Testis (tissue), 3 donors: ENCODE data around the gene RELCH. TPM values are rescaled to one million over a fixed set of nuclear protein-coding genes. Genes with fewer than 3 reads are reported as not detected.

Source experiments
- DNase-seq: peaks from one replicate; pipeline ENCODE4 v3.0.0-alpha.2; 2019
- H3K27ac ChIP-seq, 2 donors: fragments of 200-600 bp; sonication (generic); one replicate each; pipeline ENCODE4 v1.5.1; 2019
- H3K27me3 ChIP-seq: fragments of 200-600 bp; sonication (generic); one replicate; pipeline ENCODE4 v1.5.1; 2019
- H3K36me3 ChIP-seq: fragments of 200-600 bp; sonication (generic); one replicate; pipeline ENCODE4 v1.5.1; 2017; ENCODE audit warnings: low read depth; ENCODE audit errors: missing control alignments
- H3K4me1 ChIP-seq: fragments of 200-600 bp; sonication (generic); one replicate; pipeline ENCODE4 v1.5.1; 2019
- H3K4me3 ChIP-seq, 2 donors: fragments of 200-600 bp; sonication (generic); one replicate each; pipeline ENCODE4 v1.5.1; 2017 to 2019
- H3K9me3 ChIP-seq: fragments of 200-600 bp; sonication (generic); one replicate; pipeline ENCODE4 v1.5.1; 2017
- POLR2A ChIP-seq: fragments of 450-650 bp; IDR thresholded peaks from one replicate; pipeline ENCODE4 v1.6.1; 2017; ENCODE audit warnings: antibody characterized with exemption, mild to moderate bottlenecking, moderate library complexity
- WGBS, 2 donors: methylation state at CpG; one replicate each; pipeline ENCODE4 v1.1.5; 2018; 5-methylcytosine and 5-hydroxymethylcytosine counted together
- intact Hi-C: fragments of 100-400 bp; cut with DNase I; formaldehyde crosslinking; loops from one replicate; pipeline ENCODE4 v1.15.1; 2023; ENCODE audit warnings: low total_unique reads
- polyA plus RNA-seq: library from polyadenylated mRNA; stranded (reverse); fragments of 350-450 nt; fragmentation: Illumina TruSeq; extraction: RNeasy Lipid Tissue Mini Kit (QIAGEN cat#74804); gene quantifications from one replicate; pipeline ENCODE4 v1.2.3, GENCODE V29; 2014; ENCODE audit warnings: low read depth, low replicate concordance; ENCODE audit not compliant: insufficient read depth
- total RNA-seq, 2 donors: library from RNA; depleted of rRNA; stranded (reverse); fragments of >200 nt; gene quantifications; one replicate each; pipeline ENCODE4 v1.2.3, GENCODE V29; 2016
- TF ChIP-seq, protein P1 (sequence below), 3 experiments: fragments of 450-650 bp in 2 of 3; fragments of 200-600 bp in 1 of 3; sonication (generic) in 1 of 3; IDR thresholded peaks; one replicate each; pipeline ENCODE4 v1.5.1; 2016 to 2019; ENCODE audit warnings: antibody characterized with exemption in 3 of 3, mild to moderate bottlenecking in 2 of 3, moderate library complexity in 1 of 3

RELCH gene
- total and polyA plus RNA-seq, 3 donors from 2014 or later: 15.7 to 41.6 (median 27.2) TPM

DNA sequence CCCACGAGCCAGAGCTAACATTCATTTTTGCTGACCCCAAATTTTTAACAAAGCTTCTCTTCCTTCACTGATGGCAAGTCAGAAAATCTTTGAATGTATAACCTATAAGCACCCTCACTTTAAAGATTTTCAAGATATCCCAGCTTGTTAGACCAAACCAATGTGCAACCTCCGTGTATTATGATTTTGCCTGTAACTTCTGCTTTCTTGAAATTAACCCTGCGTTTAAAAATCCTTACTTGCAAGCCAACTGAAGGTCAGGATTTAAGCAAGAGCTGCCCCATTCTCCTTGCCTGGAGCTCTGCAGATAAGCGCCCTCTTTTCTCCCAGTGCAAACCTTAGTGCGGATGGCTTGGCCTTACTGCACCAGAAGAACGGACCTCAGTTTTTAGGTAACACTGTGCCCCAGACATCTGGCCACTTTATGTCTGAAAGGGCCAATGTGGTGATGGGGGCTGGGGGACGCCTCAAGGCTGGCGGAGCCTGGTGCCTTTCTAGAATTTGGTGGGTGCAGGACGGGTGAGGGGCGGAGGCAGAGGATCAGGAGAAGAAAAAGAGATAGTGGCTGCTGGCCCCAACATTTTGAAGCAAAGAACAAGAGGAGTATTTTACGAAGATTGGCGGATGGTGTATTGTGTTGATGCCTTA lies 137.2 kb downstream of the RELCH start:
- Histone ChIP-seq H3K27me3 (no peaks in the 10 kb centered on the region), H3K36me3 (no peaks in the 10 kb centered on the region), H3K9me3 (no peaks in the 10 kb centered on the region), H3K4me1 (no peaks in the 10 kb centered on the region), H3K27ac (no peak overlapping the region), H3K4me3 (peak overlapping the region; percentile 29 to 32)
- intact Hi-C loops: no loop called here
- 26 to 35% methylated on average over 12 of the region's 12 CpGs for WGBS, 2 donors
- DNase-seq: no peak
- TF ChIP-seq, protein P1, sequence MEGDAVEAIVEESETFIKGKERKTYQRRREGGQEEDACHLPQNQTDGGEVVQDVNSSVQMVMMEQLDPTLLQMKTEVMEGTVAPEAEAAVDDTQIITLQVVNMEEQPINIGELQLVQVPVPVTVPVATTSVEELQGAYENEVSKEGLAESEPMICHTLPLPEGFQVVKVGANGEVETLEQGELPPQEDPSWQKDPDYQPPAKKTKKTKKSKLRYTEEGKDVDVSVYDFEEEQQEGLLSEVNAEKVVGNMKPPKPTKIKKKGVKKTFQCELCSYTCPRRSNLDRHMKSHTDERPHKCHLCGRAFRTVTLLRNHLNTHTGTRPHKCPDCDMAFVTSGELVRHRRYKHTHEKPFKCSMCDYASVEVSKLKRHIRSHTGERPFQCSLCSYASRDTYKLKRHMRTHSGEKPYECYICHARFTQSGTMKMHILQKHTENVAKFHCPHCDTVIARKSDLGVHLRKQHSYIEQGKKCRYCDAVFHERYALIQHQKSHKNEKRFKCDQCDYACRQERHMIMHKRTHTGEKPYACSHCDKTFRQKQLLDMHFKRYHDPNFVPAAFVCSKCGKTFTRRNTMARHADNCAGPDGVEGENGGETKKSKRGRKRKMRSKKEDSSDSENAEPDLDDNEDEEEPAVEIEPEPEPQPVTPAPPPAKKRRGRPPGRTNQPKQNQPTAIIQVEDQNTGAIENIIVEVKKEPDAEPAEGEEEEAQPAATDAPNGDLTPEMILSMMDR (IDR thresholded peaks at IDR 0.05): no peak
- TF ChIP-seq POLR2A: no peak

DNA sequence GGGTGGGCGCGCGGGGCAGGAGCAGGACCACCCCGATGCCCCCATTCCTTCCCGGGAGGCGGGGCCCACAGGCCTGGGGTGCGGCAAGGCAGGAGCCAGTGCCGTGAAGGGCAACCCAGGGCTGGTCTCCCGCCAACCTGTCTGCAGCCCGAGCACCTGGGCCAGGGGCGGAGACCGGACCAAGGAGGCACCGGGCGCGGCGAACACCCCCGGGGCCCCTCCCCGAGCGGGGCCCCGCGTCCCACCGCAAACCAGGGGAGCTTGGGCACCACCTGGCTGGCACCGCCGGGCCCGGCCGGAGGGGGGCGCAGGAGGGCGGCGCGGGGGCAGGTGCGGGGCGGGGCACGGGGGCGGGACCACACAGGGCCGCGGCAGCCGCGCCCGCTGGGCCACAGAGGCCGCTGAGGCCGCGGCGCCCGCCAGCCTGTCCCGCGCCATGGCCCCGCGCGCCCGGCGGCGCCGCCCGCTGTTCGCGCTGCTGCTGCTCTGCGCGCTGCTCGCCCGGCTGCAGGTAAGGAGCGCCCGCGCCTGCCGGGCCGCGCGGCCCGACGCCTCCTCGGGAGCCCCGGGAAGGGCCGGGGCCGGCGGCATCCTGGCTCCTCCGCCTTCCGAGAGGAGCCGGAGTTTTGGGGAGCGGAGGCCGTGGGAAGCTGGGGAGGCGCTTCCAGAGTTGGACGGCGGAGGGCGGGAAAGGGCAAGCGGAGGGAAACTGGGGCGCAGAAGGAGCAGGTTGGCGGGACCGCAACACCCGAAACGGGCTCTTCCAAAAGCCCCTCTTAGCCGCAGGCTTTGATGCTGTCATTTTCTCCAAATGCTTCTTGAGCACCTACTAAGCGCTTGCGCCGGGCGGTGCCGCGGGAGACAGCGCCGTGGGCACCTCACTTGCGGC lies 138.1 kb downstream of the RELCH start, which contains the start of gene TNFRSF11A:
Gene TNFRSF11A (plus strand): TSS at position 394 of the 889 bp plus-strand sequence. CDS start 43 bp downstream, at position 437.
- TF ChIP-seq POLR2A: no peak
- TF ChIP-seq, protein P1 (IDR thresholded peaks at IDR 0.05): peak in 1 of 3 experiments; percentile 23
- intact Hi-C loops: no loop called here
- peak; percentile 51 for DNase-seq
- no peaks in the 10 kb centered on the region for H3K4me1 ChIP-seq
- no peaks in the 10 kb centered on the region for H3K27me3 ChIP-seq
- peak within 1 kb of the TSS; percentile 51 to 60 for H3K4me3 ChIP-seq
- H3K9me3 ChIP-seq: no peaks in the 10 kb centered on the region
- H3K27ac ChIP-seq: no peak within 1 kb of the TSS
- H3K36me3 ChIP-seq: no peaks in the 10 kb centered on the region
- WGBS, 2 donors: 3 to 5% methylated on average over 15 to 86 of the region's 99 CpGs

DNA sequence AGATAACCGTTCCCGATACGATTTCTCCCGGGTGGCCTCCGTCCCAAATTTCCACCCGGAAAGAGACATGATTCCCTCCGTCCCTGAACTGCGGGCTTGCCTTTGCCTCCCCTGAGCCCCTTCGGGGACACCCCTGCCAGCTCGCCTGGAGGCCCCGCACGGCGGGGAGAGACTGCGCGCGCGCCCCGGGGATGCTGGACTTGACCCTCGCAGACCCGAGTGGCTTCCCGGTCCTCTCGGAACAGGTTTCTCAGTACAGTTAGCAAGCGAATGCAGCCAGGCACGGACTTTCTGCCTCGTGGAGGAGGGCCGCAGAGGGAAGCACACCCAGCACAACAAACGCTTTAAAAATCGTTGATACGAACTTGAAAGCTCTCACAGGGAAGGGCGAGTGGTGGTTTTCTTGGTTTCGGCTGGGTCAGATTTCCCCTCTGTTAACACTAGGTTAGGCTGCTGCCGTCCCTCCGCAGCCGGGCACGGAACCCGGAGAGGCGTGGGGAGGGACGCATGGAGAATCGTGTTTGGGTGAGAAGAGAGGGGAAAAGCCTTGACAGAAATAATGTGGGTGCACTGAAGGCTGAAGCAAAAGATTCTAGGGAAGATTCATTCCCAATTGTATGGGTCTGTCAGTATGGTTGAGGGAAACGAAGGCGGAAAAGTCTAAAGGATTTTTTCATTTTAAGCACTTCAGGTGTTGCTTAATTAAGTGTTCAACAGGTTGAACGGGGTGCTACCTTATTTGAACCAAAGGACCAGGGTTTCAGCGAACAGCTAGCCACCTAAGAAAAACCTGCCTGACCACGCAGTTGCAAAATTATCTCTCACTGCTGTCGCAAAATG lies 139.0 kb downstream of the RELCH start:
- WGBS, 2 donors: 5 to 12% methylated on average over 22 to 45 of the region's 45 CpGs
- DNase-seq: no peak
- intact Hi-C loops: no loop called here
- TF ChIP-seq, protein P1 (IDR thresholded peaks at IDR 0.05): no peak
- TF ChIP-seq POLR2A: no peak
- no peak overlapping the region for H3K27ac ChIP-seq
- no peaks in the 10 kb centered on the region for H3K9me3 ChIP-seq
- no peaks in the 10 kb centered on the region for H3K4me1 ChIP-seq
- H3K36me3 ChIP-seq: no peaks in the 10 kb centered on the region
- no peaks in the 10 kb centered on the region for H3K27me3 ChIP-seq
- H3K4me3 ChIP-seq: peak overlapping the region; percentile 51 to 60

DNA sequence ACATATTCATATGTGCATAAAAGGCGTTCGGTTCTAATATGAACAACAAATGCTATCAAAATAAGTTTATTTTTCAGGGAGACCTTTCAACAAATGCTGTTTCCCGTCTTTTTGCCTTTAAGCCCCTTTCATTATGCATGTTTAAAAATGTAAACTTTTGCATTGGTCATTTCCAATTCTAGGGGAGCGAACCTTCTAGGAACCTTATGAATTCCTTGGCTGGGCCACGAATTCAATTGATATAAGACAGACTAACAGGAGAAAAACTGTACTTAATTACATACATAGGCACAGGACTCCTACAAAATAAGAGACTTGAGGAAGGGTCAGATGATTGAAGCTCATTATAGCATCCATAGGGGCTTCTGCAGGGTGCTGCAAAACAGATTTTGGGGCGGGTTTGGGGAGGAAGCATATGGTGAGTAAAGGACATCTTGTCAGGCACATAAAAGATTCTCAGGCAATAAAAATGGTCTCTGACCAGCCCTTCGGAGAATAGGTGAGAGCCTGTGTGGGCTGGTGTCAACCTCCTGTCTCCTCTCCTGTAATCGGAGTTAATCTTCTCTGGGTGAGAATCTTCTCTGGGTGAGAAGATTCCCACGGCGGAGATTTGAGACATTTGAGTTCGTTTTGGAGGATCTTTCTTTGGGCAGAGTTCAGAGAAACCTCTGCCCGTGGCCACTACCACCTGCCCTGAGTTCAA lies 139.7 kb downstream of the RELCH start:
- WGBS, 2 donors: 24 to 31% methylated on average over 11 to 12 of the region's 12 CpGs
- Histone ChIP-seq H3K4me1 (no peaks in the 10 kb centered on the region), H3K9me3 (no peaks in the 10 kb centered on the region), H3K27me3 (no peaks in the 10 kb centered on the region), H3K4me3 (no peak overlapping the region), H3K27ac (no peak overlapping the region), H3K36me3 (no peaks in the 10 kb centered on the region)
- DNase-seq: no peak
- no peak for TF ChIP-seq POLR2A
- TF ChIP-seq, protein P1 (IDR thresholded peaks at IDR 0.05): no peak
- intact Hi-C loops: no loop called here
